Hematopoietic multipotent progenitor cell treated with erythropoietin and hydrocortisone succinate and interleukin-3 and kit ligand, for 8 days (in vitro differentiated cells): ENCODE results near the gene MAEA.

Experiments used
- DNase-seq: peaks from one replicate; pipeline ENCODE4 v3.0.0-alpha.2; 2015

Gene MAEA

DNA sequence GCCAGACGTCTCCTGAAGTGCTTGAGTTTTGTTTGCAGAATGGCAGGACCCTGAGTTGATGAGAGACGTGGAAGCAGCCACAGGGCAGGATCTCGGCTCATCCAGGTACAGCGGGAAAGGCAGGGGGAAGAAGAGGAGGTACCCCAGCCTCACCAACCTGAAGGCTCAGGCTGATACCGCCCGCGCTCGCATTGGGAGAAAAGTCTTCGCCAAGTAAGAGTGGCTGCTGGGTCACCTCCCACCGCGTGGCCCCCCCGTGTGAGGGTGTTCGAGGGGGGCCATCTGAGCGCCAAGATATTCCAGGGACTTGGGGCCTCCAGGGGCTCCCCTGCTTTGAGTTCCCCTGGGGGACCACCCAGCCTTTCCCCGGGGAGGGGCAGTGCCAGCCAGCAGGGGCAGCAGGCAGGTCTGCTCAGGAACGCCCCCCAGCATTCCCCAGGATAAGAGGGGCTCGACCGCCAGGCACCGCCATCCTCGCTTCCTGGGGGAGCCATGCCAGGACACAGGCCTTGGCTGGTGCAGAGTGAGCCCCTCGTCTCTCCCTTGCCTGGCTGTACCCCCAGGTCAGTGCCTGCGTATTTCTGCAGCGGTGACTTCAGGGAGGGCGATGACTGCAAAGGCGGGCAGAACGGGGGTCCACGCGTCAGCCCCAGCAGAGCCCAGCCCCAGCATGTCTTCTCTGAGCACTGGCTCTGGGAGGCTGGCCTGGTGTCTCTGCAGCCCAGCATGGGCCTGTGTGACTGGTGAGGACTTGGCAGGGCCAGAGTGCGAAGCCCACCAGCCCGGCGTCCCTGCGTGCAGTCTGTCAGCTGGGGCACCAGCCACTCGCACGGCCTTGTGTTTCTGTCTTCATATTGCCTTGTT lies 94.3 kb downstream of the MAEA start:
- DNase-seq: no peak

DNA sequence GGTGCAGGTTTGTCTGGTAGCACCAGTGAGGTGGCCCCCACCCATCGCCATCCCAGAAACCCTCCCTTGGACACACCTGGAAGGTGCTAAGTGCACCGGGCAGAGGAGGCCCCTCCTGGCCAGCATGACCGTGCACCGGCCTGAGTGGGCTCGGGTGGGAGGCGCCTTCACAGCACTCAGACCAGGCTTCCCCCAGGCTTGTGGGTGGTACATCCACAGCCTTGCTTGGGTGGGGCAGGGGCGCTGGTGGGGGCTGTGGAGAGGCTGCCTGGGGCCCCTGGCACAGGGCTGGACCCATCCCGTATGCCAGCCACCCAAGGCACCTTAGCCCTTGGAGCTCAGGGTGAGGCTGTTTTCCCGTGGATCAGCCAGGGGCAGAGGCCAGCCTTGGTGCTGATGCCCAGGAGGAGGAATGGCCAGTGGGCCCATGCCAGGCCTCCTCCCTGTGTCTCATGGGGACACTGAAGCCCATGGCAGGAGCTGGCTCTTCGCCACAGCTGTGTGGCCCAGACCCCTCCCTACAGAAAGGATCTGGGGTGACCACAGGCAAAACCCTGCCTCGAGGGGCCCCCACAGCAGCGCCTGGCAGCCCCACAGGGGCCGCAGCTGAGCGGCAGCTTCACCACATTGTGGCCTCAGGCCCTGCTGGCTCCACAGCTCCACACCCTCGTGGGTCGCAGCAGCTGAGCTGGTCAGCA lies 95.1 kb downstream of the MAEA start:
- no peak for DNase-seq

DNA sequence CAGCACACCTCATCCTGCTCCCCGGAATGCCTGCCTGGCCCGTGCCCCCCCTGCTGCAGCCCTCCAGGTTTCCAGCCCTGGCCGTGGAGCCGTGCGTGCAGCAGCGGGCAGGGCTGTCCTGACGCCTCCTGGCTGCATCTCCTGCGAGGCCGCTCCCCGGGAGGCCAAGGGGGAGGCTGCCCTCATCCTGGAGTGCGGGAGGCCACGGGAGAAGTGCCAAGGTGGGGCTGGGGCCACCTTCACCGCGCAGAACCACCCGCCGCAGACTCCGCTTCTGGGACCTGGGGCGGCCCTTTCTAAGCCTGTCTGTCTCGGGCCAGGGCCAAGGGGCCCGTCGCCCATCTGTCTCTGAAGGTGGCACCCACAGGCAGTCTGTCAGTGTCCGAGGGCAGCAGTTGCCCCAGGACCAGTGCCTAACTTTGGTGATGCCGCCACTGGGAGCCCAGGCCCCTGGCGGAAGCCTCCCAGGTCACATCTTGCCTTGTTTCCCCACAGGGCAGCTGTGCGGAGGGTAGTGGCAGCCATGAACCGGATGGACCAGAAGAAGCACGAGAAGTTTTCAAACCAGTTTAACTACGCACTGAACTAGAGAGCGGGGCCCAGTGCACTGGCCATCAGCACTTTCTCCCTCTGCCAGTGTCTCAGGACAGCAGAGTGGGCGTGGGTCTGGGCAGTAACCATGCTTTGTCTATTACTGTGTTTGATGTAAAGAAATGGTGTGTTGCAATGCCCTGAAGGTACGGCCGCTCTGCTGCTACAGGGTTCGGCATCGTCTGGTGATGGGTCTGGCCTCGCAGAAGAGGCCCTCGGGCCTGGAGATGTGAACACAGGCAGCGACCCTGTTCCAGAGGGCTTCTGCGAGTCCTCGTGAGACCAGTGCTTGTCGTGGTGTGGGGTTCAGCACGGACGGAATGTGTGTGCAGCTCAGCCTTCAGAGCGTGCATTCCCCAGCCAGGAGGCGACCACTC lies 96.0 kb downstream of the MAEA start:
- DNase-seq: no peak
